B cell (primary cell): ENCODE measurements around the gene TAL1. TPM values are rescaled to one million over a fixed set of nuclear protein-coding genes. Genes with fewer than 3 reads are reported as not detected.

ENCODE experiments used
- ATAC-seq: fragments of 200-7000 bp; cut with Tn5 transposase; one replicate; pipeline ENCODE4 v1.10.0; 2021; ENCODE audit warnings: low read depth, mild to moderate bottlenecking, moderate number of reproducible peaks, moderate library complexity
- CTCF ChIA-PET: fragments of 350-600 bp; sonication (Branson Sonifier 250); formaldehyde crosslinking; loops from one replicate; lab custom pipeline; 2021; ENCODE audit warnings: antibody characterized with exemption, inconsistent platforms; lab: Charles Lee
- POLR2A ChIA-PET: fragments of 350-600 bp; sonication (Branson Sonifier 250); formaldehyde crosslinking; loops from one replicate; lab custom pipeline; 2021; ENCODE audit warnings: antibody characterized with exemption; lab: Charles Lee
- DNase-seq: peaks from one replicate; pipeline ENCODE4 v3.0.0; 2013
- H2AFZ ChIP-seq: 2 replicates; pipeline ENCODE4 v1.6.1; 2012; ENCODE audit warnings: mild to moderate bottlenecking, low read depth, low read length; ENCODE audit not compliant: insufficient read depth, poor library complexity, severe bottlenecking
- H3K27ac ChIP-seq, 2 donors: 1 replicate in 1 of 2; 2 replicates in 1 of 2; pipeline ENCODE4 v1.5.1; 2012 to 2013; ENCODE audit warnings: low read length in 2 of 2, mild to moderate bottlenecking in 2 of 2, moderate library complexity in 1 of 2
- H3K27me3 ChIP-seq, 4 experiments: fragments of 200-600 bp in 1 of 4; sonication (generic) in 1 of 4; replicated peaks in 1 of 4; 1 replicate in 2 of 4; 2 replicates in 2 of 4; pipeline versions ENCODE4 v1.6.1 to v1.7.0; 2013 to 2016; ENCODE audit warnings: low read length in 3 of 4, mild to moderate bottlenecking in 2 of 4, mixed read lengths in 1 of 4, moderate library complexity in 1 of 4; ENCODE audit not compliant: insufficient read depth in 4 of 4, control insufficient read depth in 3 of 4; ENCODE audit errors: control extremely low read depth in 1 of 4
- H3K36me3 ChIP-seq, 2 experiments: replicated peaks in 1 of 2; 1 replicate in 1 of 2; 2 replicates in 1 of 2; pipeline versions ENCODE4 v1.6.1 to v1.7.1; 2013; ENCODE audit warnings: low read length in 1 of 2; ENCODE audit not compliant: insufficient read depth in 2 of 2, control insufficient read depth in 1 of 2; ENCODE audit errors: control extremely low read depth in 1 of 2, extremely low read depth in 1 of 2
- H3K4me1 ChIP-seq, 2 donors: fragments of 200-600 bp in 1 of 2; sonication (generic) in 1 of 2; 1 replicate in 1 of 2; 2 replicates in 1 of 2; pipeline versions ENCODE4 v1.5.1 to v1.6.1; 2013 to 2017; ENCODE audit warnings: low read length in 2 of 2; ENCODE audit not compliant: control insufficient read depth in 2 of 2, insufficient read depth in 2 of 2
- H3K4me2 ChIP-seq: replicated peaks from 2 replicates; pipeline ENCODE3; 2012; ENCODE audit warnings: mild to moderate bottlenecking, low read depth, low read length; ENCODE audit not compliant: poor library complexity, severe bottlenecking
- H3K4me3 ChIP-seq, 5 experiments: fragments of 200-600 bp in 1 of 5; sonication (generic) in 1 of 5; 1 replicate in 3 of 5; 2 replicates in 2 of 5; pipeline versions ENCODE4 v1.5.1 to v1.7.0; 2011 to 2016; ENCODE audit warnings: low read length in 4 of 5, mild to moderate bottlenecking in 4 of 5, low read depth in 2 of 5, control low read depth in 1 of 5, moderate library complexity in 1 of 5; ENCODE audit not compliant: insufficient read depth in 1 of 5; ENCODE audit errors: control extremely low read depth in 1 of 5, extremely low read depth in 1 of 5
- H3K79me2 ChIP-seq: fragments of 200-600 bp; sonication (generic); one replicate; pipeline ENCODE4 v1.6.0; 2016; ENCODE audit warnings: low read length; ENCODE audit not compliant: control insufficient read depth, insufficient read depth
- H3K9ac ChIP-seq: fragments of 200-600 bp; sonication (generic); 2 replicates; pipeline ENCODE4 v1.6.1; 2017; ENCODE audit warnings: mild to moderate bottlenecking, low read length, moderate library complexity
- H3K9me3 ChIP-seq, 3 donors: one replicate each; pipeline versions ENCODE4 v1.6.1 to v1.7.1; 2013; ENCODE audit warnings: low read length in 2 of 3; ENCODE audit not compliant: control insufficient read depth in 2 of 3, insufficient read depth in 1 of 3; ENCODE audit errors: control extremely low read depth in 1 of 3
- H4K20me1 ChIP-seq: 2 replicates; pipeline ENCODE4 v1.6.0; 2012; ENCODE audit warnings: mild to moderate bottlenecking, low read length; ENCODE audit not compliant: insufficient read depth, control insufficient read depth, poor library complexity, severe bottlenecking
- H3K27ac Mint-ChIP-seq: one replicate; pipeline ENCODE4 v1.8.0; 2021; ENCODE audit warnings: mixed read lengths
- H3K27me3 Mint-ChIP-seq: one replicate; pipeline ENCODE4 v1.8.0; 2021; ENCODE audit warnings: mixed read lengths
- H3K4me1 Mint-ChIP-seq: one replicate; pipeline ENCODE4 v1.8.0; 2021; ENCODE audit warnings: mixed read lengths
- H3K4me3 Mint-ChIP-seq: one replicate; pipeline ENCODE4 v1.8.0; 2021; ENCODE audit warnings: mixed read lengths
- H3K9me3 Mint-ChIP-seq: one replicate; pipeline ENCODE4 v1.8.0; 2022; ENCODE audit warnings: mixed read lengths; ENCODE audit not compliant: insufficient read depth
- EZH2 ChIP-seq: IDR thresholded peaks from 2 replicates; pipeline ENCODE4 v1.6.1; 2012; ENCODE audit warnings: borderline replicate concordance, low read depth, mild to moderate bottlenecking, moderate library complexity, low read length; ENCODE audit not compliant: insufficient read depth, poor library complexity, severe bottlenecking
- WGBS: methylation state at CpG from one replicate; pipeline ENCODE4 v1.1.5; 2013; ENCODE audit warnings: missing lambda C conversion rate; ENCODE audit not compliant: insufficient coverage; 5-methylcytosine and 5-hydroxymethylcytosine counted together
- intact Hi-C: fragments of 100-400 bp; cut with micrococcal nuclease; formaldehyde crosslinking; loops from one replicate; pipeline ENCODE4 v1.10.0; 2022
- polyA plus RNA-seq: library from polyadenylated mRNA; depleted of rRNA; stranded (reverse); fragments of >200 nt; gene quantifications from 2 replicates; pipeline ENCODE4 v1.2.3, GENCODE V29; 2012
- total RNA-seq, 2 donors: library from RNA; stranded (reverse); fragments of 120-200 nt in 1 of 2; gene quantifications; 1 replicate in 1 of 2; 2 replicates in 1 of 2; pipeline versions ENCODE4 v1.2.3 to v1.2.4, GENCODE V29; 2013 to 2022
- TF ChIP-seq, protein P1 (sequence below): fragments of 200-600 bp; IDR thresholded peaks from one replicate; pipeline ENCODE4 v1.8.0; 2022; ENCODE audit warnings: antibody characterized with exemption, mild to moderate bottlenecking

The TAL1 gene
- total and polyA plus RNA-seq, 2 donors (not counting 1 experiment from before 2014, with no cell fraction given) = not detected

DNA sequence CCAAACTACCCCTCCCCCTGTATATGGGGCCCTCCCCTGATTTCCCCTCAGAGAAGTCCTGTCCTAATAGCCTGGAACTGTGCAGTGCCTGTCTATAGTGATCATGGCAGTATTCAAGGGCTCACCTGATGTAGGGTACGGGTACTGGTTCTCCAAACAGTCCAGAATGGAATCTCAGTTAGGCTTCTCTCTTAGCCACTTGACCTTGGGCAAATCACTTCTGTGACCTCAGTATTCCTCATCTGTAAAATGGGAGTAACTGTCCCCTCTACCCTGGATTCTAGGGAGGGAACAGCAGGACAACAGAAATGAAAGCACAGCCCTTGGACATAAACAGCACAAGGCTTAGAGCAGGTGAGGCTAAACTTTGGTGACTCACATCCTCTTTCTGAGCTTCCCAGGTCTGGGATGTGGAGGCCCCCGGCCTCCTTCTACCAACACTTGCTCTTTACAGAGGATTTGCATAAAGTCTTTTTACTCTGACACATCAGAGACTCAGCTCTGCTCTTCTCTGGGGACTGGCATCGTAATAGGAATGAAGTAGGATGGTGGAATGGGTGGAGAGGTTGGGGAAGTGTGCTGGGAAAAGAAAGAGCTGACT, 22.2 kb downstream of the TAL1 start:
- no peaks in the 10 kb centered on the region for H3K36me3 ChIP-seq
- POLR2A ChIA-PET = no interaction called here
- H2AFZ ChIP-seq = no peak overlapping the region
- H3K4me3 ChIP-seq = no peak overlapping the region
- DNase-seq (no peak), ATAC-seq (no peak)
- peaks cover 0 to 5% (median 0%) of the 10 kb centered on the region in 4 experiments for H3K27me3 ChIP-seq
- no peaks in the 10 kb centered on the region for H3K4me1 ChIP-seq
- WGBS = 86% methylated on average over 2 of the region's 3 CpGs
- no peak overlapping the region for H3K4me2 ChIP-seq
- Mint-ChIP-seq H3K4me3 (no peak overlapping the region), H3K27me3 (peaks cover 26% of the 10 kb centered on the region), H3K27ac (no peak overlapping the region), H3K4me1 (no peaks in the 10 kb centered on the region), H3K9me3 (no peaks in the 10 kb centered on the region)
- H3K9me3 ChIP-seq = no peaks in the 10 kb centered on the region
- no peaks in the 10 kb centered on the region for H3K79me2 ChIP-seq
- CTCF ChIA-PET = interaction anchor here (0.7 kb wide), 1 partner anchor 33 kb away, joined by 3 read pairs; no protein-coding TSS in a partner anchor
- H4K20me1 ChIP-seq = no peaks in the 10 kb centered on the region
- no peak overlapping the region for H3K9ac ChIP-seq
- intact Hi-C loops = no loop called here
- no peak overlapping the region for H3K27ac ChIP-seq
- TF ChIP-seq, protein P1, sequence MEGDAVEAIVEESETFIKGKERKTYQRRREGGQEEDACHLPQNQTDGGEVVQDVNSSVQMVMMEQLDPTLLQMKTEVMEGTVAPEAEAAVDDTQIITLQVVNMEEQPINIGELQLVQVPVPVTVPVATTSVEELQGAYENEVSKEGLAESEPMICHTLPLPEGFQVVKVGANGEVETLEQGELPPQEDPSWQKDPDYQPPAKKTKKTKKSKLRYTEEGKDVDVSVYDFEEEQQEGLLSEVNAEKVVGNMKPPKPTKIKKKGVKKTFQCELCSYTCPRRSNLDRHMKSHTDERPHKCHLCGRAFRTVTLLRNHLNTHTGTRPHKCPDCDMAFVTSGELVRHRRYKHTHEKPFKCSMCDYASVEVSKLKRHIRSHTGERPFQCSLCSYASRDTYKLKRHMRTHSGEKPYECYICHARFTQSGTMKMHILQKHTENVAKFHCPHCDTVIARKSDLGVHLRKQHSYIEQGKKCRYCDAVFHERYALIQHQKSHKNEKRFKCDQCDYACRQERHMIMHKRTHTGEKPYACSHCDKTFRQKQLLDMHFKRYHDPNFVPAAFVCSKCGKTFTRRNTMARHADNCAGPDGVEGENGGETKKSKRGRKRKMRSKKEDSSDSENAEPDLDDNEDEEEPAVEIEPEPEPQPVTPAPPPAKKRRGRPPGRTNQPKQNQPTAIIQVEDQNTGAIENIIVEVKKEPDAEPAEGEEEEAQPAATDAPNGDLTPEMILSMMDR = no peak
- no peak for TF ChIP-seq EZH2

DNA sequence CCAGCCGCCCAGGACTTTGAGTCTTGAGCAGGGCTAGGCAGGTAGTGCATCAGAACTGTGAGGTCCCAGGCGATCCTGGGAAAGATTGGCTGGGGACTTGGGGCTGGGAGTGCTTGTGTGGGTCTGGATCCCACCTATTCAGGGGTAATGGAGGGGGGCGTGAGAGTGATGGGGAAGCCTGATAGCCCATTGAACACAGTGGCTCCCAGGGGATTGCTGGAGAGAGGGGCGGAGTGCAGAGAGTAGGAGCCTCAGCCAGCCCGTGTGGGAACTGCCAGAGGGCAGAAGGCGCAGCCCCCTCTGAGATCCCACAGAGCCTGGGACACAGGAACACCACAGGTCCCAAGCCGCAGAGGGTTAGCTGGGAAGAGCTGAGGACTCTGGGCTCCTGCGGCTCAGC, 22.9 kb downstream of the TAL1 start:
- no peak for DNase-seq
- no peak overlapping the region for H3K27ac Mint-ChIP-seq
- Histone ChIP-seq H3K9me3 (no peaks in the 10 kb centered on the region), H3K9ac (no peak overlapping the region), H3K4me2 (no peak overlapping the region), H3K79me2 (no peaks in the 10 kb centered on the region), H4K20me1 (no peaks in the 10 kb centered on the region), H3K27me3 (peaks cover 0 to 9% (median 0%) of the 10 kb centered on the region in 4 experiments), H3K27ac (no peak overlapping the region), H2AFZ (no peak overlapping the region), H3K36me3 (no peaks in the 10 kb centered on the region), H3K4me1 (no peaks in the 10 kb centered on the region), H3K4me3 (no peak overlapping the region)
- H3K4me3 Mint-ChIP-seq = no peak overlapping the region
- H3K4me1 Mint-ChIP-seq = no peaks in the 10 kb centered on the region
- intact Hi-C loops = no loop called here
- H3K27me3 Mint-ChIP-seq = peaks cover 33% of the 10 kb centered on the region
- no peak for ATAC-seq
- CTCF ChIA-PET = no interaction called here
- TF ChIP-seq, protein P1 = no peak
- TF ChIP-seq EZH2 = no peak
- no peaks in the 10 kb centered on the region for H3K9me3 Mint-ChIP-seq
- POLR2A ChIA-PET = no interaction called here
- WGBS = 84% methylated on average over 8 of the region's 8 CpGs
